Heart left ventricle (tissue), 13 donors: ENCODE data around the gene ARHGAP8.

Experiments used
- CTCF ChIP-seq, 12 donors: fragments of 200-600 bp; sonication (generic) in 4 of 12; IDR thresholded peaks; one replicate each; pipeline versions ENCODE4 v1.5.0 to v1.8.0; 2018 to 2022; ENCODE audit warnings: antibody characterized with exemption in 12 of 12, mild to moderate bottlenecking in 5 of 12
- POLR2A ChIP-seq, 2 donors: fragments of 450-650 bp; IDR thresholded peaks; one replicate each; pipeline ENCODE4 v1.6.1; 2017; ENCODE audit warnings: antibody characterized with exemption in 2 of 2, mild to moderate bottlenecking in 2 of 2, moderate library complexity in 2 of 2
- donor health status: ischemic (EF 13 %, LVEDD 7.1; RV severe dilation, severe dysfunction).
- donor health status: DM: no; HTN: yes; CAD: no.
- donor health status: DM: no; HTN: no; CAD: no.
- donor health status: ischemic (EF 25% LVEDD 6.9; RV normal size, moderate dysfunction).
- donor health status: ischemic (EF 25% LVEDD 5.7; RV mildly dilated, moderate dysfunction).
- donor health status: ischemic (EF 35%, LVEDD 5.7; RV mildly dilated, moderate dysfunction).
- donor health status: nonischemic (EF 11% LVEDD 7.7; RV severe dilation, severe dysfunction).
- donor health status: DM: yes; HTN: yes; CAD: no.
- donor health status: PGD.
- donor health status: ischemic (EF 29% LVEDD 5.4; RV normal size, mild dysfunction).
- donor health status: nonischemic (EF 23%, LVEDD 6.1; RV moderate dilation, normal function).

- no peak for TF ChIP-seq CTCF (IDR thresholded peaks at IDR 0.05)
- TF ChIP-seq POLR2A (IDR thresholded peaks at IDR 0.05), result no peak
These were observed 25.9 kb upstream of the ARHGAP8 start for GRCh38 chr22:44726439-44726838.
